Measurements from ENCODE around the gene TJP2.

TJP2 gene

GRCh38 chr9:69237702-69238295 lies 63.7 kb downstream of the TJP2 start:
- no peak for DNase-seq

- DNase-seq, result no peak
Measured at GRCh38 chr9:69243116-69243515, 69.0 kb downstream of the TJP2 start.

- no peak for DNase-seq
Measured at GRCh38 chr9:69246629-69247028, 72.6 kb downstream of the TJP2 start.

- no peak for DNase-seq
Measured at GRCh38 chr9:69248005-69248404, 73.9 kb downstream of the TJP2 start.

GRCh38 chr9:69249337-69249736 lies 75.3 kb downstream of the TJP2 start:
- DNase-seq, result no peak

- no peak for DNase-seq
Measured at GRCh38 chr9:69250681-69251080, 76.6 kb downstream of the TJP2 start.

- no peak for DNase-seq
Measured at GRCh38 chr9:69252436-69252835, 78.4 kb downstream of the TJP2 start.

- DNase-seq, result no peak
Measured at GRCh38 chr9:69253057-69253456, 79.0 kb downstream of the TJP2 start.

GRCh38 chr9:69254223-69254622 lies 80.1 kb downstream of the TJP2 start:
- DNase-seq, result no peak

GRCh38 chr9:69255591-69255990 lies 81.5 kb downstream of the TJP2 start:
- no peak for DNase-seq

GRCh38 chr9:69258551-69258950 lies 84.5 kb downstream of the TJP2 start:
- no peak for DNase-seq

GRCh38 chr9:69260161-69260560 lies 86.1 kb downstream of the TJP2 start:
- no peak for DNase-seq

- no peak for DNase-seq
Measured at GRCh38 chr9:69261636-69262035, 87.6 kb downstream of the TJP2 start.

GRCh38 chr9:69264526-69264925 lies 90.4 kb downstream of the TJP2 start:
- no peak for DNase-seq

- no peak for DNase-seq
Measured at GRCh38 chr9:69265891-69266290, 91.8 kb downstream of the TJP2 start.

- no peak for DNase-seq
Measured at GRCh38 chr9:69272212-69272611, 98.1 kb downstream of the TJP2 start.

- DNase-seq, result no peak
Measured at GRCh38 chr9:69273161-69273560, 99.1 kb downstream of the TJP2 start.

- no peak for DNase-seq
Measured at GRCh38 chr9:69276775-69277174, 102.7 kb downstream of the TJP2 start.

GRCh38 chr9:69279084-69279731 lies 105.1 kb downstream of the TJP2 start:
- no peak for DNase-seq

- no peak for DNase-seq
Measured at GRCh38 chr9:69279733-69280132, 105.7 kb downstream of the TJP2 start.

- DNase-seq, result no peak
Measured at GRCh38 chr9:69283003-69283402, 108.9 kb downstream of the TJP2 start.

GRCh38 chr9:69292078-69292477 lies 118.0 kb downstream of the TJP2 start:
- no peak for DNase-seq

- DNase-seq, result no peak
Measured at GRCh38 chr9:69293156-69293555, 119.1 kb downstream of the TJP2 start.

- no peak for DNase-seq
Measured at GRCh38 chr9:69295872-69296552, 121.9 kb downstream of the TJP2 start.
